GM23338 (cell line): ENCODE results near the gene ORAI3. TPM values are rescaled to one million over a fixed set of nuclear protein-coding genes. Genes with fewer than 3 reads are reported as not detected.
A peak's percentile ranks its signal among the peaks of the same experiment; 100 is the strongest.

Source experiments
- ATAC-seq: fragments of 200-7000 bp; cut with Tn5 transposase; 3 replicates; pipeline ENCODE4 v1.9.1; 2020
- DNase-seq: peaks from one replicate; pipeline ENCODE4 v3.0.0-alpha.2; 2015; ENCODE audit warnings: low spot score
- H2AFZ ChIP-seq: fragments of 200-600 bp; sonication (generic); 2 replicates; pipeline ENCODE4 v1.8.0; 2016; ENCODE audit warnings: antibody characterized with exemption, mild to moderate bottlenecking, moderate library complexity
- H3F3A ChIP-seq: fragments of 200-600 bp; sonication (generic); replicated peaks from 2 replicates; pipeline ENCODE4 v1.8.0; 2017; ENCODE audit warnings: antibody characterized with exemption, mixed run types, low read depth
- H3K27ac ChIP-seq: fragments of 200-600 bp; sonication (generic); 2 replicates; pipeline ENCODE4 v1.6.1; 2016; ENCODE audit warnings: low read depth
- H3K27me3 ChIP-seq: fragments of 200-600 bp; sonication (generic); 2 replicates; pipeline ENCODE4 v1.8.0; 2016; ENCODE audit warnings: mild to moderate bottlenecking, mixed run types, moderate library complexity; ENCODE audit not compliant: insufficient read depth
- H3K36me3 ChIP-seq: fragments of 200-600 bp; sonication (generic); 2 replicates; pipeline ENCODE4 v1.8.0; 2016; ENCODE audit warnings: mild to moderate bottlenecking; ENCODE audit not compliant: insufficient read depth
- H3K4me1 ChIP-seq: fragments of 200-600 bp; sonication (generic); 2 replicates; pipeline ENCODE4 v1.8.0; 2016; ENCODE audit warnings: mild to moderate bottlenecking, moderate library complexity; ENCODE audit not compliant: insufficient read depth
- H3K4me2 ChIP-seq: fragments of 200-600 bp; sonication (generic); 2 replicates; pipeline ENCODE4 v1.7.1; 2017; ENCODE audit warnings: mixed run types
- H3K4me3 ChIP-seq: fragments of 200-600 bp; sonication (generic); 2 replicates; pipeline ENCODE4 v1.6.1; 2016; ENCODE audit warnings: mixed run types
- H3K79me2 ChIP-seq: fragments of 200-600 bp; sonication (generic); replicated peaks from 2 replicates; pipeline ENCODE4 v1.8.0; 2017; ENCODE audit warnings: mild to moderate bottlenecking; ENCODE audit not compliant: insufficient read depth
- H3K9me2 ChIP-seq: fragments of 200-600 bp; sonication (generic); 2 replicates; pipeline ENCODE4 v1.8.0; 2017; ENCODE audit not compliant: insufficient read depth
- H4K20me1 ChIP-seq: fragments of 200-600 bp; sonication (generic); replicated peaks from 2 replicates; pipeline ENCODE4 v1.8.0; 2017; ENCODE audit warnings: mild to moderate bottlenecking; ENCODE audit not compliant: insufficient read depth
- H3K27ac Mint-ChIP-seq: 2 replicates; pipeline ENCODE4 v1.8.0; 2020; ENCODE audit warnings: inconsistent platforms, mild to moderate bottlenecking, moderate library complexity, mixed read lengths
- H3K27me3 Mint-ChIP-seq: 3 replicates; pipeline ENCODE4 v1.8.0; 2022; ENCODE audit warnings: low read depth, mild to moderate bottlenecking, moderate library complexity, mixed read lengths, inconsistent platforms; ENCODE audit not compliant: insufficient read depth, poor library complexity
- H3K36me3 Mint-ChIP-seq: 3 replicates; pipeline ENCODE4 v1.8.0; 2021; ENCODE audit warnings: low read depth, mild to moderate bottlenecking, inconsistent platforms, moderate library complexity, mixed read lengths
- H3K4me1 Mint-ChIP-seq: 3 replicates; pipeline ENCODE4 v1.8.0; 2020; ENCODE audit warnings: mild to moderate bottlenecking, inconsistent platforms, mixed read lengths
- H3K4me3 Mint-ChIP-seq: 3 replicates; pipeline ENCODE4 v1.8.0; 2021; ENCODE audit warnings: moderate library complexity, mild to moderate bottlenecking, inconsistent platforms, mixed read lengths
- H3K9me3 Mint-ChIP-seq: 3 replicates; pipeline ENCODE4 v1.8.0; 2020; ENCODE audit warnings: moderate library complexity, mild to moderate bottlenecking, inconsistent platforms, mixed read lengths
- CREB1 ChIP-seq: fragments of 250-450 bp; sonication (Bioruptor Pico); IDR thresholded peaks from 2 replicates; pipeline ENCODE4 v1.5.0; 2020; ENCODE audit warnings: low read depth, mild to moderate bottlenecking, moderate library complexity
- EZH2phosphoT487 ChIP-seq: fragments of 200-600 bp; sonication (generic); IDR thresholded peaks from one replicate; pipeline ENCODE4 v1.8.1; 2018; ENCODE audit warnings: antibody characterized with exemption; ENCODE audit not compliant: unreplicated experiment
- JUNB ChIP-seq: IDR thresholded peaks from one replicate; pipeline ENCODE4 v1.6.1; 2016; ENCODE audit warnings: antibody characterized with exemption; ENCODE audit not compliant: unreplicated experiment
- POLR2AphosphoS5 ChIP-seq: IDR thresholded peaks from 2 replicates; pipeline ENCODE4 v1.6.1; 2016; ENCODE audit warnings: antibody characterized with exemption, low read depth
- STAT1 ChIP-seq: IDR thresholded peaks from one replicate; pipeline ENCODE4 v1.6.1; 2016; ENCODE audit warnings: antibody characterized with exemption; ENCODE audit not compliant: unreplicated experiment
- ZNF114 ChIP-seq: fragments of 250-450 bp; sonication (Bioruptor Pico); IDR thresholded peaks from 2 replicates; pipeline ENCODE4 v1.5.0; 2020; ENCODE audit warnings: mild to moderate bottlenecking, moderate library complexity
- ZNF331 ChIP-seq: fragments of 250-450 bp; sonication (Bioruptor Pico); IDR thresholded peaks from 2 replicates; pipeline ENCODE4 v1.5.0; 2020; ENCODE audit warnings: low read depth, mild to moderate bottlenecking, moderate library complexity
- polyA plus RNA-seq: library from polyadenylated mRNA; unstranded; fragments of >200 nt; fragmentation: Nextera tagmentation; extraction: Ambion mirVana; gene quantifications from 2 replicates; pipeline ENCODE4 v1.2.1, GENCODE V29; 2016
- total RNA-seq: library from RNA; depleted of rRNA; stranded (reverse); fragments of >200 nt; shearing (Covaris generic); gene quantifications from 2 replicates; pipeline ENCODE4 v1.2.3, GENCODE V29; 2014
- TF ChIP-seq, protein P1 (sequence below): IDR thresholded peaks from 2 replicates; pipeline ENCODE4 v1.6.1; 2016; ENCODE audit warnings: antibody characterized with exemption
- TF ChIP-seq, protein P2 (sequence below), 2 experiments: fragments of 200-600 bp in 1 of 2; sonication (generic) in 1 of 2; conservative IDR thresholded peaks; 2 replicates each; pipeline versions ENCODE4 v1.5.1 to v1.6.1; 2016 to 2017; ENCODE audit warnings: antibody characterized with exemption in 2 of 2, low read depth in 2 of 2, mild to moderate bottlenecking in 2 of 2, moderate library complexity in 1 of 2
- TF ChIP-seq, protein P3 (sequence below): fragments of 250-450 bp; sonication (Bioruptor Pico); IDR thresholded peaks from 2 replicates; pipeline ENCODE4 v1.5.0; 2020; ENCODE audit warnings: mild to moderate bottlenecking, moderate library complexity

The ORAI3 gene
- total and polyA plus RNA-seq, 2 experiments from 2014 or later = 6.9 to 15.9 TPM

DNA sequence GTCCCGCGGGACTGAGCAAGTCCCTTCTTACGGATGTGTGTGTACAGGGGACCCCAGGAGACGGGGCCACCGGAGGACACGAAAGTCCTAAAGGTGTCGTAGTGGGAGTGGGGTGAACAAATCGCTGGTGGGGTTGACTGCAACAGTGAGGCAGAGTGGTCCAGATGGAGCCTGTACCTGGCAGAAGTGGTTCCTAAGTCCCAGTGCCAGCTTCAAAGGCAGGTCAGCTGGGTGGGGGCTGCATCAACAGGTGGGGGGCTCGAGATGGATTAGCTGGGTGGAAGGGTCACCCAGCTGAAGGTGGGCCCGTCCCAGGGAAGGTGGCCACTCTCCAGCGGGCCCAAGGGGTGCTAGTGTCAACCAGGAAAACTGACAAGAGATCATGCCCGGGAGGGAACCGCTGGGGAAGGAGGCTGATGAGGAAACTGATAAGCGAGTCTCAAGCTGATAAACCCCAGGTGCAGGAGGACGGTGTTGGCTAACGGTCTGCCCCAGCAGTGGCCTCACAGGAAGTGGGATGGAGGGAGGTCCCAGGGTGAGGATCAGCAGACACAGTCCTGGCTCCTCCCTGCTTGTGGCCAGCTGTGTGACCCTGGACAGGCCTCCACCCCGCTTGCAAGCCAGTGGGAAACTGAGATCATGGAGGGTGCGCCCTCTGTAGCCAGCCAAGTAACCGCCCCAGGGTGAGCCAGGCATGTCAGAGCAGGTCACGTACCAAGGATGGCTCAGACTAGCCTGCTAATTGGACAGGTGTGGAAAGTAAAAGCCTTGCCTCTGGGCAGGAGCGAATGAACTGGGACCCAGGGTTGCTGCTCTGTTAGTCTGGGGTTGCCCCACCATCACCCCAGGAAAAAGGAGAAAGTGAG, 1.0 kb downstream of the ORAI3 start:
- Mint-ChIP-seq H3K36me3 (peaks cover 13% of the 10 kb centered on the region), H3K27me3 (peaks cover 20% of the 10 kb centered on the region), H3K27ac (peak overlapping the region; percentile 89), H3K4me1 (peaks cover 34% of the 10 kb centered on the region), H3K4me3 (peak overlapping the region; percentile 88), H3K9me3 (no peaks in the 10 kb centered on the region)
- DNase-seq (peak; percentile 76), ATAC-seq (peak; percentile 1)
- Histone ChIP-seq H2AFZ (no peak overlapping the region), H3K79me2 (no peaks in the 10 kb centered on the region), H3K9me2 (no peaks in the 10 kb centered on the region), H3K4me3 (peak overlapping the region; percentile 92), H4K20me1 (peaks cover 4% of the 10 kb centered on the region), H3K27me3 (no peaks in the 10 kb centered on the region), H3K4me1 (peaks cover 7% of the 10 kb centered on the region; the same call in 1 of the 2 replicates), H3F3A (peaks cover 13% of the 10 kb centered on the region), H3K4me2 (peak overlapping the region; percentile 98), H3K36me3 (no peaks in the 10 kb centered on the region; the same call in 1 of the 2 replicates), H3K27ac (no peak overlapping the region)
- TF ChIP-seq CREB1 (CRISPR knock-in tag) (no peak), POLR2AphosphoS5 (peak; percentile 66)
- TF ChIP-seq, protein P1, sequence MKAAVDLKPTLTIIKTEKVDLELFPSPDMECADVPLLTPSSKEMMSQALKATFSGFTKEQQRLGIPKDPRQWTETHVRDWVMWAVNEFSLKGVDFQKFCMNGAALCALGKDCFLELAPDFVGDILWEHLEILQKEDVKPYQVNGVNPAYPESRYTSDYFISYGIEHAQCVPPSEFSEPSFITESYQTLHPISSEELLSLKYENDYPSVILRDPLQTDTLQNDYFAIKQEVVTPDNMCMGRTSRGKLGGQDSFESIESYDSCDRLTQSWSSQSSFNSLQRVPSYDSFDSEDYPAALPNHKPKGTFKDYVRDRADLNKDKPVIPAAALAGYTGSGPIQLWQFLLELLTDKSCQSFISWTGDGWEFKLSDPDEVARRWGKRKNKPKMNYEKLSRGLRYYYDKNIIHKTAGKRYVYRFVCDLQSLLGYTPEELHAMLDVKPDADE = 0 out of 2 replicates have a peak, but pooled peaks have one; percentile 30
- TF ChIP-seq, protein P2, sequence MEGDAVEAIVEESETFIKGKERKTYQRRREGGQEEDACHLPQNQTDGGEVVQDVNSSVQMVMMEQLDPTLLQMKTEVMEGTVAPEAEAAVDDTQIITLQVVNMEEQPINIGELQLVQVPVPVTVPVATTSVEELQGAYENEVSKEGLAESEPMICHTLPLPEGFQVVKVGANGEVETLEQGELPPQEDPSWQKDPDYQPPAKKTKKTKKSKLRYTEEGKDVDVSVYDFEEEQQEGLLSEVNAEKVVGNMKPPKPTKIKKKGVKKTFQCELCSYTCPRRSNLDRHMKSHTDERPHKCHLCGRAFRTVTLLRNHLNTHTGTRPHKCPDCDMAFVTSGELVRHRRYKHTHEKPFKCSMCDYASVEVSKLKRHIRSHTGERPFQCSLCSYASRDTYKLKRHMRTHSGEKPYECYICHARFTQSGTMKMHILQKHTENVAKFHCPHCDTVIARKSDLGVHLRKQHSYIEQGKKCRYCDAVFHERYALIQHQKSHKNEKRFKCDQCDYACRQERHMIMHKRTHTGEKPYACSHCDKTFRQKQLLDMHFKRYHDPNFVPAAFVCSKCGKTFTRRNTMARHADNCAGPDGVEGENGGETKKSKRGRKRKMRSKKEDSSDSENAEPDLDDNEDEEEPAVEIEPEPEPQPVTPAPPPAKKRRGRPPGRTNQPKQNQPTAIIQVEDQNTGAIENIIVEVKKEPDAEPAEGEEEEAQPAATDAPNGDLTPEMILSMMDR (conservative IDR thresholded peaks at IDR 0.05; ENCODE audit: low read depth in 2 of 2) = peak; percentile 15 to 43; a peak in 3 of 4 replicates

DNA sequence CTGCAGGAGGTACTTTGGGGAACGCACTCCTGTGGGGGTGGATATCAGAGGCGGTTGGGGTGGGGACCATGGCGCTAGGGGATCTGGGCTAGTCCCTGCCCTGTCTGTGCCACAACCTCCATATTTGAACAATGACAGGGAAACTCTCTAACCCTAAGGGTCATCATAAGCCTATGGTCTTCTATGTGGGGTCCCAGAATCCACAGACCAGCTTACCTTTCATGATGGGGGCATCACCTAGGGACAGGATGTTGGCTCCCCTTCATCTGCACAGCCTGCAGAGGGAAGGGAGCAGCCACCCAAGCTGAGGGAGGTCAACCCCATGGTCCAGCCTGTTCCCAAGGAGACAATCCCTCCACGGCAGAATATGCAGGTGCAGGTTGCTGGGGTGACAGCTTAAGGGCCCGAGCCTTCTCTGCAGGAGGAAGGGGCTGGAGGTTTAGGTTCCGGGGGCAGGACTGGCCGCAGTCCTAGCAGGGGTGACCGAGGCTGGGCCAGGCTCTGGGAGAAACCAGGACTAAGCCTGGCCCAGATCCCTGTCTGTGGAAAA, 1.7 kb downstream of the ORAI3 start:
- Histone ChIP-seq H3K4me1 (peaks cover 7% of the 10 kb centered on the region; the same call in 1 of the 2 replicates), H3F3A (peaks cover 13% of the 10 kb centered on the region), H3K79me2 (no peaks in the 10 kb centered on the region), H3K27me3 (no peaks in the 10 kb centered on the region), H3K27ac (no peak overlapping the region), H3K36me3 (no peaks in the 10 kb centered on the region; the same call in 1 of the 2 replicates), H4K20me1 (0 out of 2 replicates have a peak, but pooled peaks cover 3% of the 10 kb centered on the region), H3K4me3 (peak overlapping the region; percentile 92), H2AFZ (no peak overlapping the region), H3K4me2 (peak overlapping the region; percentile 98), H3K9me2 (no peaks in the 10 kb centered on the region)
- DNase-seq = no peak
- ATAC-seq = no peak
- Mint-ChIP-seq H3K4me3 (peak overlapping the region; percentile 88), H3K27ac (no peak overlapping the region), H3K27me3 (peaks cover 19% of the 10 kb centered on the region), H3K9me3 (no peaks in the 10 kb centered on the region), H3K4me1 (peaks cover 34% of the 10 kb centered on the region), H3K36me3 (peaks cover 8% of the 10 kb centered on the region)
- TF ChIP-seq ZNF114 (CRISPR knock-in tag) (no peak), STAT1 (no peak), ZNF331 (CRISPR knock-in tag) (no peak), JUNB (no peak), CREB1 (CRISPR knock-in tag) (no peak), EZH2phosphoT487 (no peak)
- TF ChIP-seq, protein P3, sequence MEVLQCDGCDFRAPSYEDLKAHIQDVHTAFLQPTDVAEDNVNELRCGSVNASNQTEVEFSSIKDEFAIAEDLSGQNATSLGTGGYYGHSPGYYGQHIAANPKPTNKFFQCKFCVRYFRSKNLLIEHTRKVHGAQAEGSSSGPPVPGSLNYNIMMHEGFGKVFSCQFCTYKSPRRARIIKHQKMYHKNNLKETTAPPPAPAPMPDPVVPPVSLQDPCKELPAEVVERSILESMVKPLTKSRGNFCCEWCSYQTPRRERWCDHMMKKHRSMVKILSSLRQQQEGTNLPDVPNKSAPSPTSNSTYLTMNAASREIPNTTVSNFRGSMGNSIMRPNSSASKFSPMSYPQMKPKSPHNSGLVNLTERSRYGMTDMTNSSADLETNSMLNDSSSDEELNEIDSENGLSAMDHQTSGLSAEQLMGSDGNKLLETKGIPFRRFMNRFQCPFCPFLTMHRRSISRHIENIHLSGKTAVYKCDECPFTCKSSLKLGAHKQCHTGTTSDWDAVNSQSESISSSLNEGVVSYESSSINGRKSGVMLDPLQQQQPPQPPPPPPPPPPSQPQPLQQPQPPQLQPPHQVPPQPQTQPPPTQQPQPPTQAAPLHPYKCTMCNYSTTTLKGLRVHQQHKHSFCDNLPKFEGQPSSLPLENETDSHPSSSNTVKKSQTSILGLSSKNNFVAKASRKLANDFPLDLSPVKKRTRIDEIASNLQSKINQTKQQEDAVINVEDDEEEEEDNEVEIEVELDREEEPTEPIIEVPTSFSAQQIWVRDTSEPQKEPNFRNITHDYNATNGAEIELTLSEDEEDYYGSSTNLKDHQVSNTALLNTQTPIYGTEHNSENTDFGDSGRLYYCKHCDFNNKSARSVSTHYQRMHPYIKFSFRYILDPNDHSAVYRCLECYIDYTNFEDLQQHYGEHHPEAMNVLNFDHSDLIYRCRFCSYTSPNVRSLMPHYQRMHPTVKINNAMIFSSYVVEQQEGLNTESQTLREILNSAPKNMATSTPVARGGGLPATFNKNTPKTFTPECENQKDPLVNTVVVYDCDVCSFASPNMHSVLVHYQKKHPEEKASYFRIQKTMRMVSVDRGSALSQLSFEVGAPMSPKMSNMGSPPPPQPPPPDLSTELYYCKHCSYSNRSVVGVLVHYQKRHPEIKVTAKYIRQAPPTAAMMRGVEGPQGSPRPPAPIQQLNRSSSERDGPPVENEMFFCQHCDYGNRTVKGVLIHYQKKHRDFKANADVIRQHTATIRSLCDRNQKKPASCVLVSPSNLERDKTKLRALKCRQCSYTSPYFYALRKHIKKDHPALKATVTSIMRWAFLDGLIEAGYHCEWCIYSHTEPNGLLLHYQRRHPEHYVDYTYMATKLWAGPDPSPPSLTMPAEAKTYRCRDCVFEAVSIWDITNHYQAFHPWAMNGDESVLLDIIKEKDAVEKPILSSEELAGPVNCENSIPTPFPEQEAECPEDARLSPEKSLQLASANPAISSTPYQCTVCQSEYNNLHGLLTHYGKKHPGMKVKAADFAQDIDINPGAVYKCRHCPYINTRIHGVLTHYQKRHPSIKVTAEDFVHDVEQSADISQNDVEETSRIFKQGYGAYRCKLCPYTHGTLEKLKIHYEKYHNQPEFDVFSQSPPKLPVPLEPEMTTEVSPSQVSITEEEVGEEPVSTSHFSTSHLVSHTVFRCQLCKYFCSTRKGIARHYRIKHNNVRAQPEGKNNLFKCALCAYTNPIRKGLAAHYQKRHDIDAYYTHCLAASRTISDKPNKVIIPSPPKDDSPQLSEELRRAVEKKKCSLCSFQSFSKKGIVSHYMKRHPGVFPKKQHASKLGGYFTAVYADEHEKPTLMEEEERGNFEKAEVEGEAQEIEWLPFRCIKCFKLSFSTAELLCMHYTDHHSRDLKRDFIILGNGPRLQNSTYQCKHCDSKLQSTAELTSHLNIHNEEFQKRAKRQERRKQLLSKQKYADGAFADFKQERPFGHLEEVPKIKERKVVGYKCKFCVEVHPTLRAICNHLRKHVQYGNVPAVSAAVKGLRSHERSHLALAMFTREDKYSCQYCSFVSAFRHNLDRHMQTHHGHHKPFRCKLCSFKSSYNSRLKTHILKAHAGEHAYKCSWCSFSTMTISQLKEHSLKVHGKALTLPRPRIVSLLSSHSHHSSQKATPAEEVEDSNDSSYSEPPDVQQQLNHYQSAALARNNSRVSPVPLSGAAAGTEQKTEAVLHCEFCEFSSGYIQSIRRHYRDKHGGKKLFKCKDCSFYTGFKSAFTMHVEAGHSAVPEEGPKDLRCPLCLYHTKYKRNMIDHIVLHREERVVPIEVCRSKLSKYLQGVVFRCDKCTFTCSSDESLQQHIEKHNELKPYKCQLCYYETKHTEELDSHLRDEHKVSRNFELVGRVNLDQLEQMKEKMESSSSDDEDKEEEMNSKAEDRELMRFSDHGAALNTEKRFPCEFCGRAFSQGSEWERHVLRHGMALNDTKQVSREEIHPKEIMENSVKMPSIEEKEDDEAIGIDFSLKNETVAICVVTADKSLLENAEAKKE (CRISPR knock-in tag) = no peak
